ENCODE data around the gene CNGB1. TPM values are rescaled to one million over a fixed set of nuclear protein-coding genes. Genes with fewer than 3 reads are reported as not detected.

The CNGB1 gene
- total and polyA plus RNA-seq, 4 donors = under 0.01 TPM; not detected in 2

GRCh38 chr16:57867000-57867561 lies 103.8 kb downstream of the CNGB1 start:
- 65% methylated on average over 6 of the region's 6 CpGs for WGBS
- Histone ChIP-seq H3K27ac (ENCODE audit: low read depth in 1 of 2, low read length in 2 of 2) (no peak overlapping the region), H3K4me3 (ENCODE audit: low read depth in 1 of 3, low read length in 3 of 3) (no peak overlapping the region), H3K4me1 (ENCODE audit: control insufficient read depth in 4 of 4, insufficient read depth in 4 of 4, low read length in 3 of 4) (peaks cover 0 to 14% (median 8%) of the 10 kb centered on the region in 4 donors), H3K27me3 (ENCODE audit: control insufficient read depth in 4 of 4, insufficient read depth in 4 of 4, low read length in 3 of 4) (no peaks in the 10 kb centered on the region), H3K36me3 (ENCODE audit: control insufficient read depth in 4 of 4, insufficient read depth in 3 of 4, low read depth in 1 of 4, low read length in 3 of 4) (no peaks in the 10 kb centered on the region), H3K9ac (ENCODE audit: low read depth in 1 of 2, low read length in 2 of 2) (no peak overlapping the region), H3K9me3 (ENCODE audit: control insufficient read depth in 4 of 4, low read length in 3 of 4) (no peaks in the 10 kb centered on the region)
- TF ChIP-seq RAD21 (IDR thresholded peaks at IDR 0.05) (no peak), ATF3 (IDR thresholded peaks at IDR 0.05) (no peak), GABPA (IDR thresholded peaks at IDR 0.05 in 1 of 2, conservative IDR thresholded peaks at IDR 0.05 in 1 of 2) (no peak), HNF4G (IDR thresholded peaks at IDR 0.05) (no peak), EGR1 (IDR thresholded peaks at IDR 0.05; ENCODE audit: low read depth in 2 of 2) (no peak), SP1 (IDR thresholded peaks at IDR 0.05) (no peak), REST (IDR thresholded peaks at IDR 0.05) (no peak), FOXA1 (IDR thresholded peaks at IDR 0.05) (no peak)
- no peak for DNase-seq (ENCODE audit: low spot score)

GRCh38 chr16:57866529-57866918 lies 104.4 kb downstream of the CNGB1 start:
- Histone ChIP-seq H3K4me1 (ENCODE audit: control insufficient read depth in 4 of 4, insufficient read depth in 4 of 4, low read length in 3 of 4) (peaks cover 0 to 14% (median 9%) of the 10 kb centered on the region in 4 donors), H3K27me3 (ENCODE audit: control insufficient read depth in 4 of 4, insufficient read depth in 4 of 4, low read length in 3 of 4) (no peaks in the 10 kb centered on the region), H3K27ac (ENCODE audit: low read depth in 1 of 2, low read length in 2 of 2) (no peak overlapping the region), H3K4me3 (ENCODE audit: low read depth in 1 of 3, low read length in 3 of 3) (no peak overlapping the region), H3K9me3 (ENCODE audit: control insufficient read depth in 4 of 4, low read length in 3 of 4) (no peaks in the 10 kb centered on the region), H3K36me3 (ENCODE audit: control insufficient read depth in 4 of 4, insufficient read depth in 3 of 4, low read depth in 1 of 4, low read length in 3 of 4) (no peaks in the 10 kb centered on the region), H3K9ac (ENCODE audit: low read depth in 1 of 2, low read length in 2 of 2) (no peak overlapping the region)
- TF ChIP-seq MAX (IDR thresholded peaks at IDR 0.05) (no peak), HNF4A (conservative IDR thresholded peaks at IDR 0.05) (no peak), FOXA2 (IDR thresholded peaks at IDR 0.05) (no peak), JUND (IDR thresholded peaks at IDR 0.05) (no peak), ATF3 (IDR thresholded peaks at IDR 0.05) (no peak), NR2F2 (IDR thresholded peaks at IDR 0.05) (no peak), GABPA (IDR thresholded peaks at IDR 0.05 in 1 of 2, conservative IDR thresholded peaks at IDR 0.05 in 1 of 2) (no peak), HNF4G (IDR thresholded peaks at IDR 0.05) (no peak), ZBTB33 (IDR thresholded peaks at IDR 0.05) (no peak), EGR1 (IDR thresholded peaks at IDR 0.05; ENCODE audit: low read depth in 2 of 2) (no peak), SP1 (IDR thresholded peaks at IDR 0.05) (no peak), REST (IDR thresholded peaks at IDR 0.05) (no peak)
- WGBS = 90% methylated on average over 4 of the region's 4 CpGs
- DNase-seq (ENCODE audit: low spot score) = no peak

All from liver (tissue), 9 donors.